ENCODE data around the gene DNAJA2.

DNAJA2 gene

GRCh38 chr16:46922239-46922638 lies 51.2 kb downstream of the DNAJA2 start:
- H3K4me3 ChIP-seq (ENCODE audit: low read depth, low read length) = no peak overlapping the region

GRCh38 chr16:46920402-46921068 lies 52.9 kb downstream of the DNAJA2 start:
- no peak for TF ChIP-seq CTCF (IDR thresholded peaks at IDR 0.05; ENCODE audit: low read depth, low read length, missing control alignments)
- DNase-seq (ENCODE audit: low read depth) = no peak
- H3K4me3 ChIP-seq (ENCODE audit: low read depth, low read length) = no peak overlapping the region

More at GRCh38 chr16:46922239-46922638, 51.2 kb downstream of the DNAJA2 start:
- DNase-seq (ENCODE audit: low read depth) = no peak
- no peak for TF ChIP-seq CTCF (IDR thresholded peaks at IDR 0.05; ENCODE audit: low read depth, low read length, missing control alignments)

- H3K4me3 ChIP-seq (ENCODE audit: low read depth, low read length) = peak overlapping the region; percentile 35
- TF ChIP-seq CTCF (IDR thresholded peaks at IDR 0.05; ENCODE audit: low read depth, low read length, missing control alignments) = peak; percentile 62
- peak; percentile 76 for DNase-seq (ENCODE audit: low read depth)
Measured at GRCh38 chr16:46918905-46919792, 54.3 kb downstream of the DNAJA2 start.

GRCh38 chr16:46918400-46918799 lies 55.1 kb downstream of the DNAJA2 start:
- H3K4me3 ChIP-seq (ENCODE audit: low read depth, low read length) = peak overlapping the region; percentile 35
- no peak for TF ChIP-seq CTCF (IDR thresholded peaks at IDR 0.05; ENCODE audit: low read depth, low read length, missing control alignments)
- DNase-seq (ENCODE audit: low read depth) = no peak

- TF ChIP-seq CTCF (IDR thresholded peaks at IDR 0.05; ENCODE audit: low read depth, low read length, missing control alignments) = no peak
- no peak overlapping the region for H3K4me3 ChIP-seq (ENCODE audit: low read depth, low read length)
- DNase-seq (ENCODE audit: low read depth) = no peak
Measured at GRCh38 chr16:46916980-46917379, 56.5 kb downstream of the DNAJA2 start.

GRCh38 chr16:46915483-46916025 lies 57.9 kb downstream of the DNAJA2 start:
- no peak overlapping the region for H3K4me3 ChIP-seq (ENCODE audit: low read depth, low read length)
- no peak for TF ChIP-seq CTCF (IDR thresholded peaks at IDR 0.05; ENCODE audit: low read depth, low read length, missing control alignments)
- DNase-seq (ENCODE audit: low read depth) = no peak
